HL-60 (cell line): ENCODE data around the gene MPST.
"Not testable (repeated sequence)": the region's sequence is repeated elsewhere in the genome, so short reads cannot be mapped to it uniquely, and the experiment has no call there.

Experiments
- DNase-seq, 2 experiments: peaks; one replicate each; pipeline ENCODE4 v3.0.0-alpha.2; 2010 to 2020; ENCODE audit warnings: low read depth in 1 of 2, low spot score in 1 of 2
- H3K27ac ChIP-seq: fragments of 250-450 bp; sonication (Bioruptor Pico); replicated peaks from 2 replicates; pipeline ENCODE4 v1.5.1; 2020; ENCODE audit warnings: mild to moderate bottlenecking, moderate library complexity
- H3K27me3 ChIP-seq: fragments of 250-450 bp; sonication (Bioruptor Pico); 2 replicates; pipeline ENCODE4 v1.5.1; 2021; ENCODE audit warnings: mild to moderate bottlenecking, moderate library complexity; ENCODE audit not compliant: insufficient read depth, poor library complexity, severe bottlenecking
- H3K4me3 ChIP-seq: replicated peaks from 2 replicates; pipeline ENCODE4 v1.5.1; 2011; ENCODE audit warnings: mild to moderate bottlenecking, control low read depth, low read length; ENCODE audit not compliant: insufficient read depth
- GABPA ChIP-seq: IDR thresholded peaks from 2 replicates; pipeline ENCODE4 v1.6.1; 2012; ENCODE audit warnings: low read depth
- POLR2AphosphoS5 ChIP-seq: IDR thresholded peaks from 2 replicates; pipeline ENCODE4 v1.6.1; 2012; ENCODE audit warnings: low read depth
- REST ChIP-seq: IDR thresholded peaks from 2 replicates; pipeline ENCODE4 v1.6.1; 2012; ENCODE audit warnings: low read depth; ENCODE audit not compliant: insufficient replicate concordance
- SPI1 ChIP-seq: IDR thresholded peaks from 2 replicates; pipeline ENCODE4 v1.6.1; 2012; ENCODE audit warnings: low read depth, mild to moderate bottlenecking, borderline replicate concordance
- TF ChIP-seq, protein P1 (sequence below): IDR thresholded peaks from one replicate; pipeline ENCODE4 v1.5.1; 2011; ENCODE audit warnings: low read length, control low read depth, inconsistent platforms; ENCODE audit not compliant: insufficient read depth

MPST gene

DNA sequence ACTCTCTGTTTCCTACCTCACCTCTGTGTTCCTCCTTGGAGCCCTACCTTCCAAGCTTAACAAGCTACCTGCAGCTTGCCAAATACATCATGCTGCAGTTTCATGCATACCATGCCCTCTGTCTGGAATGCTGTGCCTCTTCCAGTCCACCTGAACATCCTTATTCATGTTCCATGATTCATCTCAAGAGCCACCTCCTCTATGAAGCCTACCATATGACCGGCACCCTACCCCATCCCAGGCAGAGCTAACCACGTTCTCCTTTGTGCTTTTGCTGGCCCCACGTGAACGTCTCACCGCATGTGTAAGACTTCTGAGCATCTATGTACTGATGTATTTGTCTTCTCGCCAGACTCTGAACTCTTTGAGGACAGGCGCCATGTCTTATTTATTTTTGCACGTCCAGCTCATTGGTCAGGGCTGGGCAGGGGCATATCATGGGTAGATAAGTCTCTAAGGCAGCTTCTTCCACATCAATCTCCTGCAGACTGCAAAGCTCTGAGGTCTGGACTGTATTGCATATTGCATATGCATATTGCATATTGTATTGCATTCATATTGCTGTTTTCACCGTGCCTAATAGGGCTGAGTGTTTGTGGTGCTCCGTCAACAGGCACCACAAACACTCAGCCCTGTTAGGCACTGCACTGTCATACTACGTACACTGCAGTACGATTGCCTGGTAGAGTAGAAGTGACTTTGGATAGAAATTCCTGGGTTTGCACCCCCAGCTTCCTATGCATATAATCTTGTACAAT lies 31.3 kb upstream of the MPST start:
- H3K27ac ChIP-seq = no peak overlapping the region
- no peak for TF ChIP-seq SPI1
- no peak for TF ChIP-seq GABPA
- TF ChIP-seq, protein P1, sequence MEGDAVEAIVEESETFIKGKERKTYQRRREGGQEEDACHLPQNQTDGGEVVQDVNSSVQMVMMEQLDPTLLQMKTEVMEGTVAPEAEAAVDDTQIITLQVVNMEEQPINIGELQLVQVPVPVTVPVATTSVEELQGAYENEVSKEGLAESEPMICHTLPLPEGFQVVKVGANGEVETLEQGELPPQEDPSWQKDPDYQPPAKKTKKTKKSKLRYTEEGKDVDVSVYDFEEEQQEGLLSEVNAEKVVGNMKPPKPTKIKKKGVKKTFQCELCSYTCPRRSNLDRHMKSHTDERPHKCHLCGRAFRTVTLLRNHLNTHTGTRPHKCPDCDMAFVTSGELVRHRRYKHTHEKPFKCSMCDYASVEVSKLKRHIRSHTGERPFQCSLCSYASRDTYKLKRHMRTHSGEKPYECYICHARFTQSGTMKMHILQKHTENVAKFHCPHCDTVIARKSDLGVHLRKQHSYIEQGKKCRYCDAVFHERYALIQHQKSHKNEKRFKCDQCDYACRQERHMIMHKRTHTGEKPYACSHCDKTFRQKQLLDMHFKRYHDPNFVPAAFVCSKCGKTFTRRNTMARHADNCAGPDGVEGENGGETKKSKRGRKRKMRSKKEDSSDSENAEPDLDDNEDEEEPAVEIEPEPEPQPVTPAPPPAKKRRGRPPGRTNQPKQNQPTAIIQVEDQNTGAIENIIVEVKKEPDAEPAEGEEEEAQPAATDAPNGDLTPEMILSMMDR = no peak
- TF ChIP-seq REST = no peak
- no peak for TF ChIP-seq POLR2AphosphoS5
- no peak for DNase-seq
- H3K27me3 ChIP-seq = peaks cover 23% of the 10 kb centered on the region
- H3K4me3 ChIP-seq = no peak overlapping the region

- H3K27ac ChIP-seq, DNase-seq, H3K4me3 ChIP-seq: not testable (repeated sequence)
- H3K27me3 ChIP-seq = peaks cover 23% of the 10 kb centered on the region
Measured at GRCh38 chr22:36989012-36989411, 30.5 kb upstream of the MPST start.

GRCh38 chr22:36990457-36990856 lies 29.1 kb upstream of the MPST start:
- H3K27ac ChIP-seq = no peak overlapping the region
- H3K27me3 ChIP-seq = peaks cover 23% of the 10 kb centered on the region
- no peak overlapping the region for H3K4me3 ChIP-seq
- TF ChIP-seq, protein P1 = no peak
- no peak for TF ChIP-seq REST
- TF ChIP-seq SPI1 = no peak
- no peak for TF ChIP-seq GABPA
- no peak for TF ChIP-seq POLR2AphosphoS5
- no peak for DNase-seq

DNA sequence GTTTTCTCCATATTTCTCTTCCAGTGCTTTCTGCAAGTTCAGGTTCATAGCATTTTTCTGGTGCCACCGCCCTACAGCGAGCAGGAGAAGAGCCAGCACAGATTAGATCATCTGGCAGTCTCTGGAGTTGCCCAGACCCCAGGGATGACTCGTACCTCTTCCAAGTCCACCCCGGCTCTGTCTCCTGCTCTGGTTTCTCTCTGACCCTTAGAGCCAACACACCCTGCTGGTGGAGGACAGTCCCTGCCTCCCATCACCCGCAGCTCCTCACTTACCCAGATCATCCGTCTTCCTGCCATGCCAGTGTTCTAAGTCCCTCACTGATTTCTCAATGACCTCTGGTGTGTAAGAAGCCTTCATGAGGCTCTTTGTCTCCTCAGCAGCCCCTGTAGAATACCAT lies 28.3 kb upstream of the MPST start:
- Histone ChIP-seq H3K27ac (no peak overlapping the region), H3K4me3 (no peak overlapping the region), H3K27me3 (peaks cover 23% of the 10 kb centered on the region)
- DNase-seq = no peak
- TF ChIP-seq REST (no peak), SPI1 (no peak), POLR2AphosphoS5 (no peak), GABPA (no peak)
- TF ChIP-seq, protein P1 = no peak
